ENCODE measurements around the gene ACAA1. TPM values are rescaled to one million over a fixed set of nuclear protein-coding genes. Genes with fewer than 3 reads are reported as not detected.
A peak's percentile ranks its signal among the peaks of the same experiment; 100 is the strongest.

The ACAA1 gene
- total RNA-seq, 1 experiment from 2014 or later: 24.0 TPM

- ChIA-PET POLR2A (ENCODE audit: low non-redundant PET) (no interaction called here), CTCF (no interaction called here)
- no peak overlapping the region for H3K4me3 ChIP-seq (ENCODE audit: low read depth, low read length, poor library complexity, severe bottlenecking)
- peaks cover 6% of the 10 kb centered on the region for H3K4me1 ChIP-seq (ENCODE audit: insufficient read depth, low read length, poor library complexity, severe bottlenecking)
- TF ChIP-seq EZH2 (IDR thresholded peaks at IDR 0.05; ENCODE audit: borderline replicate concordance, low read depth, low read length, poor library complexity, severe bottlenecking): no peak
- no peak for TF ChIP-seq CTCF (conservative IDR thresholded peaks at IDR 0.05; ENCODE audit: low read depth, low read length)
- peak overlapping the region; percentile 57 for H3K27ac ChIP-seq (ENCODE audit: low read depth, low read length, poor library complexity, severe bottlenecking)
- no peaks in the 10 kb centered on the region for H3K9me3 ChIP-seq (ENCODE audit: low read depth, low read length, poor library complexity, severe bottlenecking)
- TSS peak; percentile 32 for BruUV-seq (replicated peaks)
- H3K36me3 ChIP-seq (ENCODE audit: insufficient read depth, low read length, poor library complexity, severe bottlenecking): no peaks in the 10 kb centered on the region
- no peaks in the 10 kb centered on the region for H3K27me3 ChIP-seq (replicated peaks; ENCODE audit: insufficient read depth, low read depth, low read length, poor library complexity)
- peak; percentile 13 for DNase-seq (ENCODE audit: low spot score)
- intact Hi-C loops (cut with micrococcal nuclease; ENCODE audit: unreplicated experiment): no loop called here
These were observed 31.5 kb upstream of the ACAA1 start for GRCh38 chr3:38168151-38169026.

- TF ChIP-seq EZH2 (IDR thresholded peaks at IDR 0.05; ENCODE audit: borderline replicate concordance, low read depth, low read length, poor library complexity, severe bottlenecking): no peak
- no peak for TF ChIP-seq CTCF (conservative IDR thresholded peaks at IDR 0.05; ENCODE audit: low read depth, low read length)
- ChIA-PET CTCF (no interaction called here), POLR2A (ENCODE audit: low non-redundant PET) (no interaction called here)
- Histone ChIP-seq H3K27ac (ENCODE audit: low read depth, low read length, poor library complexity, severe bottlenecking) (peak overlapping the region; percentile 57), H3K4me3 (ENCODE audit: low read depth, low read length, poor library complexity, severe bottlenecking) (no peak overlapping the region), H3K4me1 (ENCODE audit: insufficient read depth, low read length, poor library complexity, severe bottlenecking) (peaks cover 6% of the 10 kb centered on the region), H3K9me3 (ENCODE audit: low read depth, low read length, poor library complexity, severe bottlenecking) (no peaks in the 10 kb centered on the region), H3K27me3 (replicated peaks; ENCODE audit: insufficient read depth, low read depth, low read length, poor library complexity) (no peaks in the 10 kb centered on the region), H3K36me3 (ENCODE audit: insufficient read depth, low read length, poor library complexity, severe bottlenecking) (no peaks in the 10 kb centered on the region)
- BruUV-seq (replicated peaks): no TSS peak
- intact Hi-C loops (cut with micrococcal nuclease; ENCODE audit: unreplicated experiment): no loop called here
- no peak for DNase-seq (ENCODE audit: low spot score)
These were observed 30.7 kb upstream of the ACAA1 start for GRCh38 chr3:38167591-38167990.

GRCh38 chr3:38165722-38166387 is 28.9 kb upstream of the ACAA1 start:
- Histone ChIP-seq H3K4me1 (ENCODE audit: insufficient read depth, low read length, poor library complexity, severe bottlenecking) (peaks cover 6% of the 10 kb centered on the region), H3K36me3 (ENCODE audit: insufficient read depth, low read length, poor library complexity, severe bottlenecking) (no peaks in the 10 kb centered on the region), H3K4me3 (ENCODE audit: low read depth, low read length, poor library complexity, severe bottlenecking) (peak overlapping the region; percentile 78), H3K27ac (ENCODE audit: low read depth, low read length, poor library complexity, severe bottlenecking) (peak overlapping the region; percentile 98), H3K9me3 (ENCODE audit: low read depth, low read length, poor library complexity, severe bottlenecking) (no peaks in the 10 kb centered on the region), H3K27me3 (replicated peaks; ENCODE audit: insufficient read depth, low read depth, low read length, poor library complexity) (no peaks in the 10 kb centered on the region)
- CTCF ChIA-PET: no interaction called here
- DNase-seq (ENCODE audit: low spot score): peak; percentile 4
- TF ChIP-seq EZH2 (IDR thresholded peaks at IDR 0.05; ENCODE audit: borderline replicate concordance, low read depth, low read length, poor library complexity, severe bottlenecking) (no peak), CTCF (conservative IDR thresholded peaks at IDR 0.05; ENCODE audit: low read depth, low read length) (no peak)
- POLR2A ChIA-PET (ENCODE audit: low non-redundant PET): no interaction called here
- intact Hi-C loops (cut with micrococcal nuclease; ENCODE audit: unreplicated experiment): no loop called here
- BruUV-seq (replicated peaks): no TSS peak

Data from A673 (cell line).